COR-L47 (cell line): ENCODE data around the gene GCSAML.
"Not testable (repeated sequence)": the region's sequence is repeated elsewhere in the genome, so short reads cannot be mapped to it uniquely, and the experiment has no call there.

Experiments used
- DNase-seq: peaks from one replicate; lab custom pipeline; 2025; lab: John Stamatoyannopoulos, UW

GCSAML gene

DNA sequence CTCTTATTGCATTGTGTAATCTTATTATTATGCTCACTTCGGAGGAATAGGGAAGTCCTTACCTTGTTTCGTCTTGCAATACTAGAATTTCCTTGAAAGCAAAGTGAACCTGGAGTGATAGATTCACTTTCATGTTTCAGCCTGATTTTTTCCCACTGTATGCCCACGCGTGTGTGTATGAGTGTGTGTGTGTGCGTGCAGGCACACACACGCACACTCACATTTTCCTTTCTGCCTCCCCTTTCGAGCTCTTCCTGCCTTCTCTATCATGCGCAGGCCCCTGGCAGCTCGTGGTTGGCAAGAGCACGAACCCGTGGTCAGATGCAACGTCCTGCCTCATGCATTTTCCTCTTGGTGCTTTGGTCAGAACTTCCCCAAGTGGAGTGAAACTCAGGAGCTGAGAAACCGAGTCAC lies at the start of gene GCSAML:
TSS of gene GCSAML (plus strand) at position 366 of the 414 bp plus-strand sequence. CDS start 58 bp downstream, outside the sequence.
- DNase-seq = no peak

DNA sequence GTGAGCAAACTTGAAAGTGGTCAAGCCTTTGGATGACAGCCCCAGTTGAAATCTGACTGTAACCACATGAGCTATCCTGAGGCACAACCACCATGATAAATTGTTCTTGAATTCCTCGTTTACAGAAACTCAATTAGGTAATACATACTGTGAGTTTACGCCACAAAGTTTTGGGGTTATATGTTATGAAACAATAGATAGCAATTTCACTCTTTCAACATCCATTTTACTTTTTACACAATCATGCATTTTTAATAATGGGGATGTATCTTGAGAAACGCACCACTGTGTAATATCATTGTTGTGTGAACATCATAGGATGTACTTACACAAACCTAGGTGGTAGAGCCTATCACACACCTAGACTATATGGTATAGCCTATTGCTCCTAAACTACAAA lies 48.1 kb upstream of the GCSAML start:
- DNase-seq = no peak

GRCh38 chr1:247506831-247507230 lies 42.1 kb upstream of the GCSAML start:
- no peak for DNase-seq

GRCh38 chr1:247517795-247518612 lies 30.9 kb upstream of the GCSAML start:
- no peak for DNase-seq

GRCh38 chr1:247518613-247518891 lies 30.4 kb upstream of the GCSAML start:
- no peak for DNase-seq

DNA sequence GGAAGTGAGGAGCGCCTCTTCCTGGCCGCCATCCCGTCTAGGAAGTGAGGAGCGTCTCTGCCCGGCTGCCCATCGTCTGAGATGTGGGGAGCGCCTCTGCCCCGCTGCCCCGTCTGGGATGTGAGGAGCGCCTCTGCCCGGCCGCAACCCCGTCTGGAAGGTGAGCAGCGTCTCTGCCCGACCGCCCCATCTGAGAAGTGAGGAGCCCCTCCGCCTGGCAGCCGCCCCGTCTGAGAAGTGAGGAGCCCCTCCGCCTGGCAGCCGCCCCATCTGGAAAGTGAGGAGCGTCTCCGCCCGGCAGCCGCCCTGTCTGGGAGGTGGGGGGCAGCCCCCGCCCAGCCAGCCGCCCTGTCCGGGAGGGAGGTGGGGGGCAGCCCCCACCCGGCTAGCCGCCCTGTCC lies 27.0 kb upstream of the GCSAML start:
- not testable (repeated sequence) for DNase-seq

- DNase-seq = no peak
Observed at GRCh38 chr1:247528812-247529474, 20.0 kb upstream of the GCSAML start.

DNA sequence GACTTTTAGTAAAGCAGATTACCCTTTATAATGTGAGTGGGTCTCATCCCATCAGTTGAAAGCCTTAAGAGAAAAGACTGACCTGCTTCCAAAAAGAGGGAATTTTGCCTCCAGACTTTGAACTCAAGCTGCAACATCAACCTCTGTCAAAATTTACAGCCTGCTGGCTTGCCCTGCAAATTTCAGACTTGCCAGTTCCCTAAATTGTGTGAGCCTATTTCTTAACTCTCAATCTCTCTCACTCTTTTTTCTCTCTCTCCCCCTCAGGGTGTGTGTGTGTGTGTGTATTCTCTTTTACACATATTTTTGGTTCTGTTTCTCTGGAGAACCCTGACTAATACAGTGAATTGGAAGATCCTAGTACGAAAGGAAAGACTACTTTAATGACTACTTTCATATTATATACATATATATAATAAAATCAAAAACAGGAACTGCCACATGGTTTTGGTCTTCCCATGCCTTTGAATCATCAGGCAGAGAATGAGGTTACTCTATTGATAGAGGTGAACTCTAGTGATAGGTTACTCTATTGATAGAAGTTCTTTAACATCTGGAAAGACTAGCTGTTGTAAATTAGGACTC lies 19.1 kb upstream of the GCSAML start:
- DNase-seq = no peak

GRCh38 chr1:247530785-247531184 lies 18.1 kb upstream of the GCSAML start:
- no peak for DNase-seq

DNA sequence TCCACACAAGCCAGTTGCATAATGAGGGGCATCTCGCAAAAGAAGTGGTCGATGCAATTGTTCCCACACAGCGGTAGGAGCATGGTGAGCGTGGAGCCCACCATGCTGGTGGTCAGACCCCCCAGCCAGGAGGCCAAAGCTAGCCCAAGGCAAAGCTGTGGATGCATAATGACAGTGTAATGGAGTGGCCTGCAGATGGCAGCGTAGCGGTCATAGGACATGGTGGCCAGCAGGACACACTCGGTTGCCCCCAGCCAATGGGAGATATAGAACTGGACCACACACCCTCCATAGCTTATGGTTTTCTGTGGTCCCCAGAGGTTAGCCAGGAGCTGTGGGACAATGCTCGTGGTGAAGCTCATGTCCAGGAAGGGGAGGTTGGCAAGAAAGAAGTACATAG lies 17.0 kb upstream of the GCSAML start:
- DNase-seq = no peak

DNA sequence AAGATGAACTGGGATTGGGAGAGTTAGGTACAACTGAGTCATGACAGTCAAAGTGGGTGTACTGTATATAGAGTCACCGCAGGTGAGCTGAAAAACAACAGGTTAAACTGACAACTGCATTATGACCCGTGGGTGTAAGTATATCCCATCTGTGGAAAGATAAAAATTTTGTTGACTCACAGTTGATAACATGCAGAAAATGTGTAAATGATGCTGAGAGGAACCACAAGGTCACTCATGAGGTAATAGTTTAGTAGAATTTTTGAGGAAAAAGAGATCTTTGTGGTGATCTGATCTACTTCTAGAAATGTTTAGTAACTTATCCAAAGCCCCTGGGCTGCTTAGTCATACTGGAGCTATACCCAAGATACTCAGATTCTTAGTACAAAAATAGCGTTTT lies 13.5 kb upstream of the GCSAML start:
- DNase-seq = no peak

DNA sequence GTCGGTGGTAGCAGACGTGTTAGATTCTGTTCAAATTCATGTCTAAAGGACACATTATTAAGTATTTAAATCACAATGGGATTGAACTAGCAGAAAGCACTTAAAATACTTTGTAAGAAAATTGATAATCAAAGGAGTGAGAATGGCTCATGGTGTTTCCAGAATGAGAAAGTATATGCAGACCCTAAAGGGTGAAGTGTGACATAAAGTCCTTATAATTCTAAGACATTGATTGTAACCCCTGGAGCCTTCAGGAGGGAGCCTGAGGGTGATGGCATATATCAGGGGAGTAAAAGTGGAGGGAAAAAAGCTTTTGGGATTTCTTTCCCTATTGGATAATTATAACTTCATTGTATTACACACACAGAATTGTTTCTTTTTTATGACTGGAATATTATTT lies 12.6 kb upstream of the GCSAML start, which contains the start of gene OR2C3:
TSS of gene OR2C3 (minus strand) at position 101 of the 400 bp plus-strand sequence. CDS start 3,929 bp downstream, outside the sequence.
- no peak for DNase-seq

- DNase-seq = no peak
Observed at GRCh38 chr1:247538561-247538960, 10.4 kb upstream of the GCSAML start.

- DNase-seq = no peak
Observed at GRCh38 chr1:247539215-247539614, 9.7 kb upstream of the GCSAML start.

DNA sequence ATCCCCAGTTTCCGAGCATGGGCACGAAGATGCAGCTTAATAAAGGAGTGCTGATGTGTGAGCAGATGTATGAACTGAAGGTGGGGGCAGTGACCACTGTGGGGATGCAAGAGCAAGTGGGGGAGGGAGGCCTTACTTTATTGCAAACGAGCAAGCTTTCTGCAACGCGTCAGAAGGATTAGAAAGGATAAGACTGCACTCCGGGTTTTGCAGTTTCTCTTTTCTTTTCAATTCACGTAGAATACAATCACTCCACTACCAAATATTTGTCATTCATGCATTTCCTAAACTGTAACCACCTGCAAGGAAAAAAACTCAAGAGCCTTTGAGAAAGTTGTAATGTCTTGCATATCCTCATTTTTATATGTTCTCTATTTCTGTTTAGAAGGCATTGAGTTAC lies 8.4 kb upstream of the GCSAML start:
- DNase-seq = no peak

DNA sequence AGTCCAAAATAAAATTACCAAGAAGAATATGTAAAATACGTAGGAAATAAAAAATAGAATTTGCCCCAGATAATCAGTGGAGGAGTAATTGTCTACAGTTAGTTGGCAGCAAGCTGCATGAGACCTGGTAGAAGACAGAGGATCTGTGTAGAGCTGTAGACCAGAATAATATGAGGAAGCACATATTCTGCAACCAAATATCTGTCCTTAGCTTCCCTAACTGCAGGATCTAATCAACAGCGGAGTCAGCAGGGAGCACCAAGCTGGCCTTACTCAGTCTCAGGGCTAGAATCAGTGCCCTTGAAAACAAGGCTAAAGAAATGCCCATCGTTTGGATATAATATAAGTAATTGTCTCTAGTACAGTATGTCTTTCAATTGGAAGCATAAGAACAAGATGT lies 6.1 kb upstream of the GCSAML start:
- DNase-seq = no peak

DNA sequence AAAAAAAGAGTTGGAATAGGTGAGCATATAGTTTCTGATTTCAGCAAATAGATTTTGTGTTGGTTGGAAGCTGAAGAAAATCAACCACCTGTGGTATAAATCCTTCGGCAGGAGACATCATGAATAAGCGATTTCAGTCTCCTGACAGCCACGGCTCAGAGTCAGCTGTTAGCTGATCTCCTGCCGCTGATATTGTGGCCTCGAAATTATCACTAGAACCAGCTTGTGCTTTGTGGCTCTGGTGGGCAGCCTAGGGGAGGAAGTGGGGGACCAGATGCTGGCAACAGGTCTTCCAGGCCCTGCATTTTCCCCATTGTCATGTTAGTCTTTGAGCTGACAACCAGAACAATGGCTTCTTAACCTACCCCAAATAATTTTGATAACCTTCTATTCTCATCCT lies 842 bp upstream of the GCSAML start:
- DNase-seq = no peak

- no peak for DNase-seq
Observed at GRCh38 chr1:247551721-247552120, 2.8 kb downstream of the GCSAML start.

DNA sequence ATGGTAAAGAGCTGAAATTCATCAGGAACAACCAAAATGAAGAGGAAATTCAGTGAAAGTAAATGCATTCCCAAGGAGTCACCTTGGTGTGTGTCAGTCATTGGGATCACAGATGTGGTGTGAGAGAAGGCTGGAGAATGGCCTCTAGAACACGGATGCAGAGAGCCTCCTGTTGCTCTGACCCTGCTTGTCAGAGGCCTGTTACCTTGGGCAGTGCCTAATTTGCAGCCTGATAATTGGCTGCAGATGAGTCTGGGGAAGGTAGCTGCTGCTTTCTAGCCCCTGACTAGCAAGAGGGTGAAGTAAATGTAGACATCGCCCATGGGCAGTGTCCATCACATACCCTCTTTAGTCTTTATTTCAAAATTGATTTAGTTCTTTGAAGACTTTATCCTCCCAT lies 3.3 kb downstream of the GCSAML start:
- no peak for DNase-seq

GRCh38 chr1:247557926-247558674 lies 9.2 kb downstream of the GCSAML start:
- DNase-seq = no peak

DNA sequence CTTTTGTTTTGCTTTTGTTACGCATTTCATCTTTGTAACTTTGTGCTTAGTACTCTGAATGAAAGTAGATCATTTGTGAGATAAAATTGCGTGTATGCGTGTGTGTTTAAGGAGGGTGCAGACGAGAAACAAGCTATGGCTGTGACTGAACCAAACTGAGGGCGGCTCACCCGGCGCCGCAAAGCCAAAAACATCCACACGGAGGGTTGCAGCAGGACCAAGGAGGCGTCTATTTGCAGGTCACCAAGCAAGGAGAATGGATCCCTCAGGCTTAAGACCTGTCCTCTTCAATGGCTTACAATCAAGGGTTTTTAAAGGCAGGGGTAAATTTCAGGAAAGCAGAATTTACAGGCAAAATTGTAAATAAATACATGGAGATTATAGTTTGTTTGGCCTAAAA lies 12.8 kb downstream of the GCSAML start:
- DNase-seq = no peak

GRCh38 chr1:247562198-247562597 lies 13.3 kb downstream of the GCSAML start:
- no peak for DNase-seq

DNA sequence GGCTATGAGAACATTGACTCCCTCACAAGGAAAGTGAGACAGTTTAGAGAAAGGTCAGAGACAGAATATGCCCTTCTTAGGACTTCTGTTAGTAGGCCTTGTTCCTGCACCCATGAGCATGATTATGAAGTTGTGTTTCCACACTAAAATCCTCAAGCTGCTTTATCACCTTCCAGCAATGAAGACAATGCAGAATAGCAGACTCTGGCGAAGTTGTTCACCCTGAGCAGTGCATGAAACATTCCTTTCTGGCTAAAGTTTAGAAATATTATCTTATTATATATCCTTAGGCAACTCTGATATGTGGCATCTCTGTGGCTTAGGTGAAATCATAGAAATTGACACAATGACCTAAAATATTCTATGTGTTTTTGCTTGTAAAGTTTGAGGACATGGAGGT lies 25.3 kb downstream of the GCSAML start:
- no peak for DNase-seq
